ENCODE measurements around the gene OSBPL10. TPM values are rescaled to one million over a fixed set of nuclear protein-coding genes. Genes with fewer than 3 reads are reported as not detected.

Gene OSBPL10
- total and polyA plus RNA-seq, 2 of the 4 experiments (the other 2 are of a cell fraction), result 9.5 to 10.1 TPM

- Histone ChIP-seq H3K56ac (ENCODE audit: extremely low read depth, insufficient read depth, low read length) (no peak overlapping the region), H3K14ac (replicated peaks; ENCODE audit: low read depth, low read length) (no peak overlapping the region), H2BK15ac (ENCODE audit: low read depth, low read length) (no peak overlapping the region), H3K4me2 (ENCODE audit: low read depth, low read length) (no peak overlapping the region), H4K91ac (ENCODE audit: insufficient read depth, low read depth, low read length) (no peak overlapping the region), H4K20me1 (ENCODE audit: insufficient read depth, low read length) (no peaks in the 10 kb centered on the region), H3K4ac (ENCODE audit: low read depth, low read length) (no peak overlapping the region), H3K9ac (ENCODE audit: low read depth, low read length) (no peak overlapping the region), H3K9me1 (ENCODE audit: insufficient read depth, low read length) (no peaks in the 10 kb centered on the region), H2BK120ac (ENCODE audit: low read depth, low read length) (no peak overlapping the region), H3K36me3 (ENCODE audit: control insufficient read depth, insufficient read depth, low read length) (0 out of 2 replicates have a peak, but pooled peaks cover 2% of the 10 kb centered on the region), H4K8ac (ENCODE audit: low read depth in 2 of 2, low read length in 2 of 2) (no peak overlapping the region), H4K5ac (ENCODE audit: low read depth, low read length) (no peak overlapping the region), H3K27me3 (ENCODE audit: control insufficient read depth, insufficient read depth, low read length) (no peaks in the 10 kb centered on the region), H2AFZ (replicated peaks; ENCODE audit: low read length, poor library complexity) (no peak overlapping the region), H3K4me1 (ENCODE audit: control insufficient read depth, insufficient read depth, low read length) (no peaks in the 10 kb centered on the region), H2BK20ac (ENCODE audit: low read depth, low read length) (no peak overlapping the region), H2AK5ac (ENCODE audit: low read depth, low read length) (no peak overlapping the region), H2AK9ac (replicated peaks; ENCODE audit: low read depth, low read length, poor library complexity) (no peak overlapping the region), H3K79me1 (ENCODE audit: low read depth in 1 of 2, low read length in 2 of 2) (peaks cover 2 to 16% of the 10 kb centered on the region in 2 experiments; a peak in 2 of 4 replicates), H3K4me3 (ENCODE audit: insufficient read depth, low read depth, low read length) (no peak overlapping the region), H3K23ac (ENCODE audit: low read depth, low read length) (no peak overlapping the region), H3K9me3 (ENCODE audit: control insufficient read depth, insufficient read depth, low read length) (no peaks in the 10 kb centered on the region), H2BK5ac (ENCODE audit: low read depth, low read length, poor library complexity, severe bottlenecking) (peak overlapping the region; percentile 29), H3K27ac (ENCODE audit: insufficient read depth, low read length) (peak overlapping the region; percentile 46; the same call in 1 of the 2 replicates), H3K18ac (ENCODE audit: low read depth, low read length) (no peak overlapping the region)
- ChIA-PET POLR2A (ENCODE audit: unreplicated experiment) (no interaction called here), CTCF (no interaction called here)
- DNase-seq (no peak), ATAC-seq (ENCODE audit: low read depth) (no peak)
- in situ Hi-C loops (cut with MboI; ENCODE audit: low sequenced_read_pairs), result loop anchor here (25.0 kb wide), 1 partner anchor 523 kb away; no protein-coding TSS in a partner anchor
- BruUV-seq (replicated peaks), result no TSS peak
- TF ChIP-seq CEBPB (IDR thresholded peaks at IDR 0.05; ENCODE audit: low read depth, low read length) (peak; percentile 84), MAFK (IDR thresholded peaks at IDR 0.05; ENCODE audit: low read depth, low read length) (no peak)
- WGBS, 2 experiments (ENCODE audit: extremely low coverage in 2 of 2, insufficient read length in 1 of 2), result no CpG with 5 or more reads among the region's 5 CpGs
- dilution Hi-C loops (cut with HindIII; ENCODE audit: low sequenced_read_pairs, unreplicated experiment), result no loop called here
- intact Hi-C loops (cut with micrococcal nuclease), result loop anchor here (5.0 to 10.0 kb wide), 2 partner anchors 370 to 403 kb away; partner anchors contain the start of genes OSBPL10 and ZNF860
These were observed 366.7 kb downstream of the OSBPL10 start for GRCh38 chr3:31614162-31614921.
